Measurements from ENCODE around the gene CEP104.

DNA sequence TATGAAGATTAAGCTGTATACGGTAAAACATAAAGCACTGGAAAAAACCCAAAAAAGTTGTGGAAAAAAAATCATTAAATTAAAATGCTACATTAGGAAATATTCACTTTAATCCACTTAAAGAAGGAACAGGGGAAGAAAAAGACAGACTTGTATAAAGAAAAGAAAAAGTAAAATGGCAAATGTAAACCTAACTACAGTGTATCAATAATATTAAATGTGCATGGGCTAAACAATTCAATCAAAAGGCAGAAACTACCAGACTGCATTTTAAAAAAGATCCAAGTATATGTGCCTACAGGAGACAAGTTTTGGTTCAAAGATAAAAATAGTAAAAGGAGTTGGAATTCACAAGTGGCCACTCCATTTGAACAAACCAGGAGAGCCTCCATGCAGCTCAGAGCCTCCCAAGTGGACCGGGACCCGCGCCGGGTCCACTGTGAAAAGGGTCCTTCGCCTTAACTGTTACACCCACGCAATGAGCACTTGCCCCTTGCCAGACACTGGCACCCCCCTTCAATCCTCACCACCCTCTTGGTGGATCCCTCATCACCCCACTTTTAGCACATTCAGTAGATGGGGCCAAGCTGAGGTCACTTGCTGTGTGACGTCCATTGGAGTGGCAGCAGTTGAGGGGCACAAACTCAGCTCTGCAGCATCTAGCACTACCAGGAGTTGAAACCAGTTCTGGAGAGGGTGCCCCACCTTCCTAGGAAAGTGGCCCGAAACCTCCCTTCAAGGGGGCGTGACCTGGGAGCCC lies 42.2 kb upstream of the CEP104 start:
- TF ChIP-seq, protein P1, sequence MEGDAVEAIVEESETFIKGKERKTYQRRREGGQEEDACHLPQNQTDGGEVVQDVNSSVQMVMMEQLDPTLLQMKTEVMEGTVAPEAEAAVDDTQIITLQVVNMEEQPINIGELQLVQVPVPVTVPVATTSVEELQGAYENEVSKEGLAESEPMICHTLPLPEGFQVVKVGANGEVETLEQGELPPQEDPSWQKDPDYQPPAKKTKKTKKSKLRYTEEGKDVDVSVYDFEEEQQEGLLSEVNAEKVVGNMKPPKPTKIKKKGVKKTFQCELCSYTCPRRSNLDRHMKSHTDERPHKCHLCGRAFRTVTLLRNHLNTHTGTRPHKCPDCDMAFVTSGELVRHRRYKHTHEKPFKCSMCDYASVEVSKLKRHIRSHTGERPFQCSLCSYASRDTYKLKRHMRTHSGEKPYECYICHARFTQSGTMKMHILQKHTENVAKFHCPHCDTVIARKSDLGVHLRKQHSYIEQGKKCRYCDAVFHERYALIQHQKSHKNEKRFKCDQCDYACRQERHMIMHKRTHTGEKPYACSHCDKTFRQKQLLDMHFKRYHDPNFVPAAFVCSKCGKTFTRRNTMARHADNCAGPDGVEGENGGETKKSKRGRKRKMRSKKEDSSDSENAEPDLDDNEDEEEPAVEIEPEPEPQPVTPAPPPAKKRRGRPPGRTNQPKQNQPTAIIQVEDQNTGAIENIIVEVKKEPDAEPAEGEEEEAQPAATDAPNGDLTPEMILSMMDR (IDR thresholded peaks at IDR 0.05 in 2 of 3, conservative IDR thresholded peaks at IDR 0.05 in 1 of 3; ENCODE audit: borderline replicate concordance in 1 of 3, insufficient read depth in 1 of 3, low read depth in 2 of 3, low read length in 2 of 3) = no peak
- TF ChIP-seq, protein P2, sequence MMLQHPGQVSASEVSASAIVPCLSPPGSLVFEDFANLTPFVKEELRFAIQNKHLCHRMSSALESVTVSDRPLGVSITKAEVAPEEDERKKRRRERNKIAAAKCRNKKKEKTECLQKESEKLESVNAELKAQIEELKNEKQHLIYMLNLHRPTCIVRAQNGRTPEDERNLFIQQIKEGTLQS (IDR thresholded peaks at IDR 0.05) = no peak
- TF ChIP-seq FOSL1 (IDR thresholded peaks at IDR 0.05; ENCODE audit: low read depth) = no peak
- no peak for TF ChIP-seq POLR2AphosphoS5 (IDR thresholded peaks at IDR 0.05; ENCODE audit: low read depth, low read length)
- TF ChIP-seq POLR2A (IDR thresholded peaks at IDR 0.05; ENCODE audit: borderline replicate concordance, extremely low read depth, insufficient read depth, insufficient read length) = no peak
- no peak for TF ChIP-seq EZH2 (IDR thresholded peaks at IDR 0.05)
- TF ChIP-seq SIN3A (IDR thresholded peaks at IDR 0.05; ENCODE audit: low read depth) = no peak
- no peak for TF ChIP-seq CEBPB (IDR thresholded peaks at IDR 0.05; ENCODE audit: low read depth)
- TF ChIP-seq EZH2phosphoT487 (IDR thresholded peaks at IDR 0.05; ENCODE audit: borderline replicate concordance) = no peak

Measured in HCT116 (cell line).